HepG2 (cell line): ENCODE data around the gene FAT1. TPM values are rescaled to one million over a fixed set of nuclear protein-coding genes. Genes with fewer than 3 reads are reported as not detected.

Experiments
- ATAC-seq: fragments of 200-7000 bp; cut with Tn5 transposase; 3 replicates; pipeline ENCODE4 v1.9.1; 2020; ENCODE audit warnings: mild to moderate bottlenecking, moderate library complexity
- BruUV-seq: library from RNA; stranded (reverse); fragments of 400-500 nt; replicated peaks from 2 replicates; lab custom pipeline; 2021; lab: Mats Ljungman, UMichigan
- CTCF ChIA-PET: fragments of 300-600 bp; formaldehyde crosslinking; extraction: SDS; loops from one replicate; lab custom pipeline; 2021; ENCODE audit warnings: low total read pairs, inconsistent platforms, low intra/inter-chr PET ratio; lab: Yijun Ruan, JAX
- POLR2A ChIA-PET: fragments of 350-600 bp; sonication (Branson Sonifier 250); formaldehyde crosslinking; loops from one replicate; lab custom pipeline; 2020; ENCODE audit warnings: antibody characterized with exemption, inconsistent platforms; lab: Yijun Ruan, JAX
- DNase-seq: peaks from one replicate; pipeline ENCODE4 v3.0.0-alpha.2; 2015; ENCODE audit warnings: low spot score
- FAIRE-seq: peaks from 3 replicates; lab custom pipeline; 2011; peaks lifted over from hg19 to GRCh38; lab: Jason Lieb, UNC
- H2AFZ ChIP-seq: one replicate; pipeline ENCODE4 v1.6.1; 2011; ENCODE audit warnings: low read length, inconsistent platforms
- H3K27ac ChIP-seq: fragments of 300-600 bp; 3 replicates; pipeline ENCODE4 v1.8.0; 2011; ENCODE audit warnings: mixed run types, mild to moderate bottlenecking, mixed read lengths, low read length, inconsistent platforms; ENCODE audit not compliant: insufficient read depth; ENCODE audit errors: extremely low read length
- H3K27me3 ChIP-seq, 2 experiments: fragments of 200-600 bp in 1 of 2; 2 replicates in 1 of 2; 3 replicates in 1 of 2; pipeline versions ENCODE4 v1.6.0 to v1.8.0; 2011; ENCODE audit warnings: low read length in 2 of 2, mild to moderate bottlenecking in 2 of 2, moderate library complexity in 2 of 2, inconsistent platforms in 1 of 2; ENCODE audit not compliant: insufficient read depth in 2 of 2, control insufficient read depth in 1 of 2
- H3K36me3 ChIP-seq, 2 experiments: fragments of 200-600 bp in 1 of 2; replicated peaks in 1 of 2; 2 replicates in 1 of 2; 3 replicates in 1 of 2; pipeline versions ENCODE4 v1.5.1 to v1.8.0; 2011; ENCODE audit warnings: low read length in 2 of 2, inconsistent platforms in 1 of 2; ENCODE audit not compliant: insufficient read depth in 2 of 2, control insufficient read depth in 1 of 2
- H3K4me1 ChIP-seq: 2 replicates; pipeline ENCODE4 v1.5.1; 2012; ENCODE audit warnings: low read length, inconsistent platforms; ENCODE audit not compliant: insufficient read depth
- H3K4me2 ChIP-seq: 2 replicates; pipeline ENCODE4 v1.6.0; 2011; ENCODE audit warnings: low read depth, low read length, inconsistent platforms
- H3K4me3 ChIP-seq, 3 experiments: fragments of 200-600 bp in 1 of 3; sonication (generic), shearing (Covaris generic) in 1 of 3; replicated peaks in 1 of 3; 2 replicates each; pipeline ENCODE4 v1.5.1; 2011 to 2016; ENCODE audit warnings: low read length in 3 of 3, inconsistent platforms in 2 of 3, low read depth in 2 of 3, mild to moderate bottlenecking in 2 of 3, control low read depth in 1 of 3, mixed read lengths in 1 of 3; ENCODE audit not compliant: insufficient read depth in 1 of 3
- H3K79me2 ChIP-seq: one replicate; pipeline ENCODE4 v1.6.1; 2011; ENCODE audit warnings: low read length, inconsistent platforms; ENCODE audit not compliant: insufficient read depth
- H3K9ac ChIP-seq: 2 replicates; pipeline ENCODE4 v1.6.0; 2011; ENCODE audit warnings: mild to moderate bottlenecking, low read depth, low read length, inconsistent platforms; ENCODE audit not compliant: insufficient read depth
- H3K9me3 ChIP-seq: 2 replicates; pipeline ENCODE4 v1.5.1; 2012; ENCODE audit warnings: mild to moderate bottlenecking, low read length
- H4K20me1 ChIP-seq: 2 replicates; pipeline ENCODE4 v1.6.0; 2011; ENCODE audit warnings: inconsistent platforms, mild to moderate bottlenecking, low read length, moderate library complexity; ENCODE audit not compliant: insufficient read depth
- BHLHE40 ChIP-seq: IDR thresholded peaks from 2 replicates; pipeline ENCODE4 v1.6.1; 2011; ENCODE audit warnings: low read length, improper control_type of control experiment
- FOXC1 ChIP-seq: sonication (generic); formaldehyde crosslinking; IDR thresholded peaks from 2 replicates; pipeline ENCODE4 v1.8.0; 2022; ENCODE audit warnings: mild to moderate bottlenecking, missing genetic modification reagents, borderline replicate concordance
- HNF4G ChIP-seq, 2 experiments: sonication (generic) in 1 of 2; formaldehyde crosslinking in 1 of 2; IDR thresholded peaks; 2 replicates each; pipeline versions ENCODE4 v1.4.0 to v1.6.1; 2011 to 2020; ENCODE audit warnings: borderline replicate concordance in 2 of 2, low read depth in 2 of 2, mild to moderate bottlenecking in 2 of 2, low read length in 1 of 2, missing genetic modification reagents in 1 of 2, moderate library complexity in 1 of 2
- KDM2A ChIP-seq: sonication (generic); formaldehyde crosslinking; IDR thresholded peaks from 2 replicates; pipeline ENCODE4 v1.4.0; 2020; ENCODE audit warnings: low read depth, missing genetic modification reagents, borderline replicate concordance
- KLF12 ChIP-seq: sonication (generic); formaldehyde crosslinking; IDR thresholded peaks from 2 replicates; pipeline ENCODE4 v1.4.0; 2020; ENCODE audit warnings: missing genetic modification reagents, borderline replicate concordance
- MAFG ChIP-seq: sonication (generic); formaldehyde crosslinking; IDR thresholded peaks from 2 replicates; pipeline ENCODE4 v1.5.1; 2020; ENCODE audit warnings: mild to moderate bottlenecking, missing genetic modification reagents
- MIXL1 ChIP-seq: IDR thresholded peaks from 2 replicates; pipeline ENCODE4 v1.6.1; 2016
- NCOA1 ChIP-seq: sonication (generic); formaldehyde crosslinking; IDR thresholded peaks from 2 replicates; pipeline ENCODE4 v1.9.0; 2021; ENCODE audit warnings: missing genetic modification reagents
- NFYB ChIP-seq: sonication (generic); formaldehyde crosslinking; IDR thresholded peaks from 2 replicates; pipeline ENCODE4 v1.4.0; 2020; ENCODE audit warnings: missing genetic modification reagents
- RFX3 ChIP-seq: IDR thresholded peaks from 2 replicates; pipeline ENCODE4 v1.6.1; 2016; ENCODE audit warnings: missing biosample characterization, missing genetic modification reagents
- SSRP1 ChIP-seq: IDR thresholded peaks from 2 replicates; pipeline ENCODE4 v1.6.1; 2016; ENCODE audit warnings: control low read depth
- ZBTB33 ChIP-seq: sonication (generic); formaldehyde crosslinking; IDR thresholded peaks from 2 replicates; pipeline ENCODE4 v1.4.0; 2020; ENCODE audit warnings: missing genetic modification reagents
- ZNF18 ChIP-seq: sonication (generic); formaldehyde crosslinking; IDR thresholded peaks from 2 replicates; pipeline ENCODE4 v1.8.0; 2022; ENCODE audit warnings: mild to moderate bottlenecking, missing genetic modification reagents; ENCODE audit not compliant: insufficient replicate concordance
- ZNF543 ChIP-seq: sonication (generic); formaldehyde crosslinking; IDR thresholded peaks from 2 replicates; pipeline ENCODE4 v1.4.0; 2020; ENCODE audit warnings: mild to moderate bottlenecking, missing genetic modification reagents
- WGBS: methylation state at CpG from one replicate; pipeline ENCODE4 v1.1.6; 2017; ENCODE audit warnings: low lambda C conversion rate; 5-methylcytosine and 5-hydroxymethylcytosine counted together
- in situ Hi-C: cut with HindIII; loops from 2 replicates; pipeline ENCODE4 v1.10.0; 2017; ENCODE audit warnings: low pct_unique_long_range_greater_than_20kb; ENCODE audit not compliant: extremely low pct_ligation_motif_present
- intact Hi-C: fragments of 100-400 bp; cut with micrococcal nuclease; formaldehyde crosslinking; loops from one replicate; pipeline ENCODE4 v1.10.0; 2022; ENCODE audit not compliant: unreplicated experiment
- polyA plus RNA-seq, 8 experiments: library from polyadenylated mRNA; depleted of rRNA in 3 of 8; stranded (reverse) in 7 of 8; unstranded in 1 of 8; fragments of >200 nt; fragmentation: Illumina TruSeq in 4 of 8; extraction: Trizol in 4 of 8; gene quantifications; 2 replicates each; pipeline versions ENCODE4 v1.2.1 to v1.2.3, GENCODE V29; 2011 to 2016; ENCODE audit warnings: low read depth in 4 of 8, missing spikeins in 1 of 8, mixed read lengths in 1 of 8; ENCODE audit not compliant: insufficient read depth in 1 of 8
- total RNA-seq, 5 experiments: library from RNA; depleted of rRNA; stranded (reverse); fragments of >200 nt; fragmentation: Illumina TruSeq; extraction: Trizol; gene quantifications; 2 replicates each; pipeline ENCODE4 v1.2.3, GENCODE V29; 2016; ENCODE audit warnings: low read depth in 1 of 5

Gene FAT1
- total and polyA plus RNA-seq, 2 of the 13 experiments (the other 11 are each of a cell fraction or from before 2014, with no cell fraction given): 185 to 216 TPM

GRCh38 chr4:186666750-186667149, 56.9 kb downstream of the FAT1 start:
- Histone ChIP-seq H3K4me3 (no peak overlapping the region), H3K9me3 (no peaks in the 10 kb centered on the region), H3K9ac (no peak overlapping the region), H2AFZ (no peak overlapping the region), H3K4me2 (no peak overlapping the region), H4K20me1 (peaks cover 36% of the 10 kb centered on the region), H3K4me1 (peaks cover 16% of the 10 kb centered on the region), H3K27ac (no peak overlapping the region), H3K36me3 (peaks cover 15 to 57% of the 10 kb centered on the region in 2 experiments), H3K79me2 (peaks cover 72% of the 10 kb centered on the region), H3K27me3 (no peaks in the 10 kb centered on the region)
- WGBS: 60% methylated on average over 3 of the region's 3 CpGs
- ATAC-seq (no peak), DNase-seq (no peak), FAIRE-seq (no peak)
- BruUV-seq: no TSS peak
- intact Hi-C loops: no loop called here
- in situ Hi-C loops: no loop called here
- ChIA-PET POLR2A (no interaction called here), CTCF (no interaction called here)
- TF ChIP-seq NCOA1 (CRISPR knock-in tag): no peak
- no peak for TF ChIP-seq ZNF18 (CRISPR knock-in tag)
- no peak for TF ChIP-seq BHLHE40
- no peak for TF ChIP-seq HNF4G (IDR thresholded peaks at IDR 0.05; ENCODE audit: borderline replicate concordance, low read depth, low read length)
- TF ChIP-seq HNF4G (CRISPR knock-in tag; IDR thresholded peaks at IDR 0.05; ENCODE audit: borderline replicate concordance, low read depth): no peak
- no peak for TF ChIP-seq ZNF543
- TF ChIP-seq RFX3 (CRISPR knock-in tag): no peak
- no peak for TF ChIP-seq KLF12
- no peak for TF ChIP-seq SSRP1
- TF ChIP-seq NFYB (CRISPR knock-in tag): no peak
- no peak for TF ChIP-seq KDM2A (CRISPR knock-in tag)
- TF ChIP-seq ZBTB33: no peak
- TF ChIP-seq MAFG (CRISPR knock-in tag): no peak
- TF ChIP-seq MIXL1 (CRISPR knock-in tag): no peak
- TF ChIP-seq FOXC1 (CRISPR knock-in tag): no peak
